K562 (cell line): ENCODE results near the gene TMLHE. TPM values are rescaled to one million over a fixed set of nuclear protein-coding genes. Genes with fewer than 3 reads are reported as not detected.

Source experiments
- E2F6 ChIP-seq, 2 experiments: IDR thresholded peaks; 2 replicates each; pipeline ENCODE4 v1.6.1; 2011; ENCODE audit warnings: borderline replicate concordance in 1 of 2, control low read depth in 1 of 2, low read depth in 1 of 2, low read length in 1 of 2, mild to moderate bottlenecking in 1 of 2, mixed read lengths in 1 of 2, moderate library complexity in 1 of 2; ENCODE audit not compliant: insufficient read depth in 1 of 2, insufficient read length in 1 of 2, poor library complexity in 1 of 2, severe bottlenecking in 1 of 2; ENCODE audit errors: extremely low read depth in 1 of 2
- LCOR ChIP-seq: sonication (generic); formaldehyde crosslinking; IDR thresholded peaks from 2 replicates; pipeline ENCODE4 v1.8.0; 2022; ENCODE audit warnings: mild to moderate bottlenecking, missing genetic modification reagents
- MNT ChIP-seq, 2 experiments: fragments of 450-650 bp; conservative IDR thresholded peaks; 2 replicates each; pipeline ENCODE4 v1.6.1; 2017; ENCODE audit warnings: mild to moderate bottlenecking in 2 of 2, moderate library complexity in 2 of 2
- NR2C2 ChIP-seq, 2 experiments: fragments of 200-800 bp in 1 of 2; sonication (Bioruptor generic) in 1 of 2; sonication (generic) in 1 of 2; formaldehyde crosslinking in 1 of 2; IDR thresholded peaks; 2 replicates each; pipeline versions ENCODE4 v1.6.1 to v1.8.0; 2016 to 2022; ENCODE audit warnings: mild to moderate bottlenecking in 1 of 2, missing compliant biosample characterization in 1 of 2, missing genetic modification characterization in 1 of 2, missing genetic modification reagents in 1 of 2
- NUFIP1 ChIP-seq: fragments of 450-650 bp; IDR thresholded peaks from 2 replicates; pipeline ENCODE4 v1.6.1; 2018; ENCODE audit not compliant: partially characterized antibody
- RBBP5 ChIP-seq: fragments of 200-600 bp; sonication (generic); IDR thresholded peaks from 2 replicates; pipeline ENCODE4 v1.6.1; 2012; ENCODE audit warnings: borderline replicate concordance, mild to moderate bottlenecking, low read length, control low read depth, inconsistent platforms; ENCODE audit not compliant: insufficient read depth, poor library complexity, severe bottlenecking
- SUPT5H ChIP-seq: fragments of 450-650 bp; IDR thresholded peaks from 2 replicates; pipeline ENCODE4 v1.6.1; 2016
- ZBTB40 ChIP-seq, 2 experiments: fragments of 450-650 bp in 1 of 2; sonication (generic) in 1 of 2; formaldehyde crosslinking in 1 of 2; IDR thresholded peaks; 2 replicates each; pipeline versions ENCODE4 v1.7.1 to v1.9.0; 2016 to 2022; ENCODE audit warnings: inconsistent platforms in 1 of 2, mild to moderate bottlenecking in 1 of 2, missing genetic modification reagents in 1 of 2
- ZFP91 ChIP-seq: sonication (generic); formaldehyde crosslinking; IDR thresholded peaks from 2 replicates; pipeline ENCODE4 v1.8.0; 2022; ENCODE audit warnings: mild to moderate bottlenecking, missing genetic modification reagents
- ZNF764 ChIP-seq: fragments of 250-450 bp; sonication (Bioruptor Pico); IDR thresholded peaks from 2 replicates; pipeline ENCODE4 v1.4.0; 2020; ENCODE audit warnings: low read depth, mild to moderate bottlenecking, moderate library complexity
- polyA plus RNA-seq, 8 experiments: library from polyadenylated mRNA; depleted of rRNA in 4 of 8; stranded (reverse) in 5 of 8; unstranded in 3 of 8; fragments of >200 nt; fragmentation: Nextera tagmentation in 2 of 8; fragmentation: Illumina TruSeq in 1 of 8; extraction: Ambion mirVana in 2 of 8; extraction: Trizol in 1 of 8; gene quantifications; 2 replicates each; pipeline versions ENCODE4 v1.2.1 to v1.2.3, GENCODE V29; 2011 to 2014; ENCODE audit warnings: inconsistent platforms in 1 of 8, missing spikeins in 1 of 8
- total RNA-seq, 7 experiments: library from RNA; depleted of rRNA in 6 of 7; stranded (reverse); fragments of >200 nt in 6 of 7; fragmentation: Illumina TruSeq in 2 of 7; extraction: Trizol in 2 of 7; gene quantifications; 2 replicates each; pipeline versions ENCODE4 v1.2.1 to v1.2.3, GENCODE V29; 2011 to 2021; ENCODE audit warnings: low replicate concordance in 1 of 7

Gene TMLHE
- total and polyA plus RNA-seq, 9 of the 15 experiments (the other 6 are each of a cell fraction or from before 2014, with no cell fraction given): 6.5 to 34.3 (median 17.9) TPM

GRCh38 chrX:155612312-155613224 is at the start of gene TMLHE, which contains the start of gene SPRY3 (continued):
- TF ChIP-seq MNT (conservative IDR thresholded peaks at IDR 0.05): 0 out of 4 replicates have a peak, but pooled peaks of 1 of the 2 experiments have one; percentile 24
- peak; percentile 72 for TF ChIP-seq RBBP5
- TF ChIP-seq NUFIP1: no peak
- 0 out of 2 replicates have a peak, but pooled peaks have one; percentile 31 for TF ChIP-seq ZBTB40 (IDR thresholded peaks at IDR 0.05)
- TF ChIP-seq ZBTB40 (CRISPR knock-in tag; IDR thresholded peaks at IDR 0.05): no peak
- no peak for TF ChIP-seq ZFP91 (CRISPR knock-in tag)
- TF ChIP-seq NR2C2 (CRISPR knock-in tag; IDR thresholded peaks at IDR 0.05): no peak
- peak; percentile 48; the same call in 1 of the 2 replicates for TF ChIP-seq NR2C2 (tag; IDR thresholded peaks at IDR 0.05)
- TF ChIP-seq SUPT5H: peak; percentile 61
- peak; percentile 76 for TF ChIP-seq LCOR (CRISPR knock-in tag)
- TF ChIP-seq ZNF764 (CRISPR knock-in tag): no peak
- TF ChIP-seq E2F6 (IDR thresholded peaks at IDR 0.05; ENCODE audit: borderline replicate concordance in 1 of 2, extremely low read depth in 1 of 2, insufficient read depth in 1 of 2, insufficient read length in 1 of 2, low read depth in 1 of 2, low read length in 1 of 2, poor library complexity in 1 of 2, severe bottlenecking in 1 of 2): peak in 1 of 2 experiments; percentile 48
